Measurements from ENCODE around the gene CES2. TPM values are rescaled to one million over a fixed set of nuclear protein-coding genes. Genes with fewer than 3 reads are reported as not detected.

Gene CES2
- total RNA-seq, 1 experiment from 2014 or later, result 35.4 TPM

- no peak for TF ChIP-seq TCF7L2 (IDR thresholded peaks at IDR 0.05; ENCODE audit: borderline replicate concordance, extremely low read depth, insufficient read depth, insufficient read length)
Observed at GRCh38 chr16:66906916-66907836, 28.1 kb upstream of the CES2 start (continued).

GRCh38 chr16:66908116-66908515 lies 27.2 kb upstream of the CES2 start:
- CTCF ChIA-PET, result no interaction called here
- H3K4me2 ChIP-seq (ENCODE audit: low read length), result no peak overlapping the region
- no peaks in the 10 kb centered on the region for H3K9me3 ChIP-seq (ENCODE audit: control insufficient read depth in 1 of 2, insufficient read depth in 1 of 2, low read depth in 1 of 2, low read length in 2 of 2)
- no TSS peak for BruUV-seq (replicated peaks)
- no peaks in the 10 kb centered on the region for H3K79me2 ChIP-seq (ENCODE audit: insufficient read depth, low read length)
- RAD21 ChIA-PET (ENCODE audit: low non-redundant PET in 1 of 2, low total read pairs in 2 of 2, uncharacterized antibody in 2 of 2, unreplicated experiment in 2 of 2), result no interaction called here
- H3K36me3 ChIP-seq (ENCODE audit: control insufficient read depth in 1 of 2, insufficient read depth in 2 of 2, low read length in 2 of 2), result no peaks in the 10 kb centered on the region
- intact Hi-C loops (cut with micrococcal nuclease), result no loop called here
- H3K27me3 ChIP-seq (ENCODE audit: insufficient read depth, low read length), result no peaks in the 10 kb centered on the region
- H3K9ac ChIP-seq (ENCODE audit: low read length), result no peak overlapping the region
- no peak overlapping the region for H3K4me3 ChIP-seq (replicated peaks in 1 of 2; ENCODE audit: low read depth in 1 of 2, low read length in 2 of 2)
- POLR2A ChIA-PET, result no interaction called here
- no peak overlapping the region for H3K27ac ChIP-seq (ENCODE audit: low read depth, low read length)
- no peaks in the 10 kb centered on the region for H3K9me2 ChIP-seq (ENCODE audit: insufficient read depth)
- ATAC-seq, result no peak
- peaks cover 10 to 25% of the 10 kb centered on the region in 2 experiments for H3K4me1 ChIP-seq (ENCODE audit: control insufficient read depth in 1 of 2, insufficient read depth in 2 of 2, low read length in 2 of 2)
- H2AFZ ChIP-seq (ENCODE audit: low read depth, low read length, poor library complexity, severe bottlenecking), result no peak overlapping the region
- no peak for DNase-seq (ENCODE audit: low read depth, low spot score)
- no peaks in the 10 kb centered on the region for H4K20me1 ChIP-seq (ENCODE audit: insufficient read depth)
- no peak for TF ChIP-seq ZBTB33 (IDR thresholded peaks at IDR 0.05; ENCODE audit: extremely low read depth, insufficient replicate concordance, low read length)
- no peak for TF ChIP-seq POLR2AphosphoS5 (IDR thresholded peaks at IDR 0.05; ENCODE audit: low read depth, low read length)
- no peak for TF ChIP-seq EZH2 (IDR thresholded peaks at IDR 0.05)
- TF ChIP-seq CEBPB (IDR thresholded peaks at IDR 0.05; ENCODE audit: low read depth), result no peak
- TF ChIP-seq JUND (IDR thresholded peaks at IDR 0.05), result no peak
- TF ChIP-seq CTCF (IDR thresholded peaks at IDR 0.05 in 2 of 3, conservative IDR thresholded peaks at IDR 0.05 in 1 of 3; ENCODE audit: borderline replicate concordance in 1 of 3, insufficient read depth in 1 of 3, low read depth in 2 of 3, low read length in 2 of 3), result no peak
- no peak for TF ChIP-seq TCF7L2 (IDR thresholded peaks at IDR 0.05; ENCODE audit: borderline replicate concordance, extremely low read depth, insufficient read depth, insufficient read length)
- no peak for TF ChIP-seq ATF3 (IDR thresholded peaks at IDR 0.05)
- TF ChIP-seq ELF1 (IDR thresholded peaks at IDR 0.05; ENCODE audit: borderline replicate concordance, low read depth), result no peak
- no peak for TF ChIP-seq POLR2A (IDR thresholded peaks at IDR 0.05; ENCODE audit: borderline replicate concordance, extremely low read depth, insufficient read depth, insufficient read length)
- no peak for TF ChIP-seq RAD21 (IDR thresholded peaks at IDR 0.05; ENCODE audit: low read depth)
- TF ChIP-seq SP1 (IDR thresholded peaks at IDR 0.05; ENCODE audit: low read depth), result no peak
- TF ChIP-seq CBX3 (IDR thresholded peaks at IDR 0.05; ENCODE audit: low read depth), result no peak
- no peak for TF ChIP-seq FOSL1 (IDR thresholded peaks at IDR 0.05; ENCODE audit: low read depth)
- TF ChIP-seq REST (IDR thresholded peaks at IDR 0.05; ENCODE audit: low read depth), result no peak
- no peak for TF ChIP-seq EGR1 (IDR thresholded peaks at IDR 0.05; ENCODE audit: low read depth)
- TF ChIP-seq YY1 (IDR thresholded peaks at IDR 0.05; ENCODE audit: extremely low read depth, insufficient replicate concordance, low read depth, low read length), result no peak

All from HCT116 (cell line).